HepG2 (cell line): Measurements from ENCODE around the gene UBE4A. TPM values are rescaled to one million over a fixed set of nuclear protein-coding genes. Genes with fewer than 3 reads are reported as not detected.

Source experiments
- BRF2 ChIP-seq: sonication (generic); formaldehyde crosslinking; IDR thresholded peaks from 2 replicates; pipeline ENCODE4 v1.8.1; 2022; ENCODE audit warnings: mild to moderate bottlenecking, missing genetic modification reagents
- CSRNP2 ChIP-seq: sonication (generic); formaldehyde crosslinking; conservative IDR thresholded peaks from 2 replicates; pipeline ENCODE4 v1.8.0; 2022; ENCODE audit warnings: low read depth, missing genetic modification reagents
- GLI4 ChIP-seq: sonication (generic); formaldehyde crosslinking; IDR thresholded peaks from 2 replicates; pipeline ENCODE4 v1.5.1; 2020; ENCODE audit warnings: missing genetic modification reagents, mild to moderate bottlenecking, moderate library complexity, borderline replicate concordance
- GLMP ChIP-seq: sonication (generic); formaldehyde crosslinking; IDR thresholded peaks from 2 replicates; pipeline ENCODE4 v1.9.0; 2021; ENCODE audit warnings: missing genetic modification reagents, mild to moderate bottlenecking, borderline replicate concordance
- MIER3 ChIP-seq: IDR thresholded peaks from 2 replicates; pipeline ENCODE4 v1.6.1; 2016; ENCODE audit warnings: missing compliant biosample characterization, borderline replicate concordance
- MXD1 ChIP-seq: sonication (generic); formaldehyde crosslinking; IDR thresholded peaks from 2 replicates; pipeline ENCODE4 v1.4.0; 2020; ENCODE audit warnings: mild to moderate bottlenecking, missing genetic modification reagents
- NCOA1 ChIP-seq: sonication (generic); formaldehyde crosslinking; IDR thresholded peaks from 2 replicates; pipeline ENCODE4 v1.9.0; 2021; ENCODE audit warnings: missing genetic modification reagents
- PRMT3 ChIP-seq: sonication (generic); formaldehyde crosslinking; IDR thresholded peaks from 2 replicates; pipeline ENCODE4 v1.8.1; 2022; ENCODE audit warnings: low read depth, mild to moderate bottlenecking, moderate library complexity, missing genetic modification reagents, borderline replicate concordance
- RXRA ChIP-seq: sonication (generic); formaldehyde crosslinking; IDR thresholded peaks from 2 replicates; pipeline ENCODE4 v1.5.1; 2020; ENCODE audit warnings: missing genetic modification reagents
- ZBTB26 ChIP-seq: IDR thresholded peaks from 2 replicates; pipeline ENCODE4 v1.6.1; 2016; ENCODE audit warnings: missing compliant biosample characterization, missing genetic modification reagents, borderline replicate concordance
- ZHX1 ChIP-seq: sonication (generic); formaldehyde crosslinking; IDR thresholded peaks from 2 replicates; pipeline ENCODE4 v1.8.1; 2022; ENCODE audit warnings: low read depth, mild to moderate bottlenecking, missing genetic modification reagents
- ZNF143 ChIP-seq: sonication (generic); formaldehyde crosslinking; IDR thresholded peaks from 2 replicates; pipeline ENCODE4 v1.4.0; 2020; ENCODE audit warnings: missing genetic modification reagents
- ZNF180 ChIP-seq: sonication (generic); formaldehyde crosslinking; IDR thresholded peaks from 2 replicates; pipeline ENCODE4 v1.4.0; 2020; ENCODE audit warnings: low read depth, missing genetic modification reagents, borderline replicate concordance
- ZNF24 ChIP-seq: fragments of 450-650 bp; IDR thresholded peaks from 2 replicates; pipeline ENCODE4 v1.6.1; 2017; ENCODE audit warnings: antibody characterized with exemption, mild to moderate bottlenecking
- ZNF263 ChIP-seq: sonication (generic); formaldehyde crosslinking; IDR thresholded peaks from 2 replicates; pipeline ENCODE4 v1.4.0; 2020; ENCODE audit warnings: missing genetic modification reagents
- ZNF562 ChIP-seq: sonication (generic); formaldehyde crosslinking; IDR thresholded peaks from 2 replicates; pipeline ENCODE4 v1.8.0; 2022; ENCODE audit warnings: missing genetic modification reagents, borderline replicate concordance
- ZNF580 ChIP-seq: IDR thresholded peaks from 2 replicates; pipeline ENCODE4 v1.6.1; 2016; ENCODE audit warnings: low read depth, borderline replicate concordance
- ZNF589 ChIP-seq: sonication (generic); formaldehyde crosslinking; conservative IDR thresholded peaks from 2 replicates; pipeline ENCODE4 v1.8.0; 2022; ENCODE audit warnings: mild to moderate bottlenecking, moderate library complexity, missing genetic modification reagents
- ZNF660 ChIP-seq: sonication (generic); formaldehyde crosslinking; IDR thresholded peaks from 2 replicates; pipeline ENCODE4 v1.5.1; 2020; ENCODE audit warnings: mild to moderate bottlenecking, low read depth, missing genetic modification reagents, borderline replicate concordance
- polyA plus RNA-seq, 8 experiments: library from polyadenylated mRNA; depleted of rRNA in 3 of 8; stranded (reverse) in 7 of 8; unstranded in 1 of 8; fragments of >200 nt; fragmentation: Illumina TruSeq in 4 of 8; extraction: Trizol in 4 of 8; gene quantifications; 2 replicates each; pipeline versions ENCODE4 v1.2.1 to v1.2.3, GENCODE V29; 2011 to 2016; ENCODE audit warnings: low read depth in 4 of 8, missing spikeins in 1 of 8, mixed read lengths in 1 of 8; ENCODE audit not compliant: insufficient read depth in 1 of 8
- total RNA-seq, 5 experiments: library from RNA; depleted of rRNA; stranded (reverse); fragments of >200 nt; fragmentation: Illumina TruSeq; extraction: Trizol; gene quantifications; 2 replicates each; pipeline ENCODE4 v1.2.3, GENCODE V29; 2016; ENCODE audit warnings: low read depth in 1 of 5

UBE4A gene
- total and polyA plus RNA-seq, 2 of the 13 experiments (the other 11 are each of a cell fraction or from before 2014, with no cell fraction given), result 15.1 to 32.7 TPM

- TF ChIP-seq RXRA (CRISPR knock-in tag) (peak; percentile 38; the same call in 1 of the 2 replicates), PRMT3 (CRISPR knock-in tag) (no peak), ZNF580 (peak; percentile 66; the same call in 1 of the 2 replicates), MXD1 (CRISPR knock-in tag) (no peak; the same call in 1 of the 2 replicates), NCOA1 (CRISPR knock-in tag) (no peak), ZNF263 (CRISPR knock-in tag) (peak; percentile 91), MIER3 (peak; percentile 24; the same call in 1 of the 2 replicates), GLI4 (CRISPR knock-in tag) (0 out of 2 replicates have a peak, but pooled peaks have one; percentile 62), ZNF24 (0 out of 2 replicates have a peak, but pooled peaks have one; percentile 20), CSRNP2 (CRISPR knock-in tag) (peak; percentile 83; the same call in 1 of the 2 replicates), ZNF660 (CRISPR knock-in tag) (no peak), GLMP (no peak), ZNF180 (CRISPR knock-in tag) (no peak), ZNF143 (CRISPR knock-in tag) (no peak), ZNF589 (CRISPR knock-in tag) (0 out of 2 replicates have a peak, but pooled peaks have one; percentile 64), BRF2 (CRISPR knock-in tag) (no peak), ZHX1 (peak; percentile 46; the same call in 1 of the 2 replicates), ZNF562 (CRISPR knock-in tag) (peak; percentile 76; the same call in 1 of the 2 replicates), ZBTB26 (CRISPR knock-in tag) (peak; percentile 75)
Observed at GRCh38 chr11:118435893-118436624, 76.7 kb downstream of the UBE4A start, which contains the start of gene KMT2A (continued).
